Measurements from ENCODE around the gene NCAPD2. TPM values are rescaled to one million over a fixed set of nuclear protein-coding genes. Genes with fewer than 3 reads are reported as not detected.

NCAPD2 gene
- total and polyA plus RNA-seq, 10 donors = 12.0 to 49.2 (median 37.2) TPM

DNA sequence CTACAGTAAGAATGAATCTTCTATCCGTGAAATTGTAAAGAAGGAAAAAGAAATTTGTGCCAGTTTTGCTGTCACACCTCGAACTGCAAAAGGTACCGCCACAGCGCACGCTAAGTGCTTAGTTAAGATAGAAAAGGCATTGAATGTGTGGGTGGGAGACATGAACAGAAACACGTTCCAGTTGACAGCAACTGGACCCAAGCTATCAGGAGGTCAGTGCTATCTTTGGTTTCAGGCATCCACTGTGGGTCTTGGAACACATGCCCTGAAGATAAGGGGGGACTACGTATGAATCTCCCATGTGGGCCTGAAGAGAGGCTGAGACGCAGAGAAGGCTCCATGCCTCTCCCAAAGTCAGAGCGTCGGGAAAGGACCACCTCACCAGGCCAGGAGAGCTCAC is 52.1 kb downstream of the NCAPD2 start:
- intact Hi-C loops (cut with DNase I; ENCODE audit: low total_unique reads) = loop anchor here (10.0 kb wide), 1 partner anchor 211 kb away; no protein-coding TSS in a partner anchor

DNA sequence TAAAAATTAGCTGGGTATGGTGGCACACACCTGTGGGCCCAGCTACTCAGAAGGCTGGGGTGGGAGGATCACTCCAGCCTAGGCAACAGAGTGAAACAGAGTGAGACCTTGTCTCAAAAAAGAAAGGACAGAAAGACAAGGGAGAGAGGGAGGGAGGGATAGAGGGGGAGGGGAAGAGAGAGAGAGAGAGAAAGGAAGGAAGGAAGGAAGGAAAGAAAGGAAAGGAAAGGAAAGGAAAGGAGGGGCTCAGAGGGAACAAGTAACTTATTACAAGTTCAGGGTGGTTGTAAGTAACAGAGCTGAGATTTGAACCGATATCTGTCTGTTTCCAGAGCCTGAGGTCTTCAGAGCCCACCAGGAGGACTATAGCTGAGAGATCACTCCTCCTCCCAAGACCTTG is 53.7 kb downstream of the NCAPD2 start:
- H3K4me1 ChIP-seq = peaks cover 30 to 65% (median 59%) of the 10 kb centered on the region in 6 donors
- no peak for DNase-seq
- peak overlapping the region in 7 of 8 donors; percentile 61 to 92 (median 82) for H3K27ac ChIP-seq
- H3K27me3 ChIP-seq (replicated peaks in 1 of 7) = no peaks in the 10 kb centered on the region
- H3K4me3 ChIP-seq = no peak overlapping the region
- H3K9me3 ChIP-seq = no peaks in the 10 kb centered on the region
- no peak for TF ChIP-seq POLR2A (IDR thresholded peaks at IDR 0.05)
- TF ChIP-seq, protein P1, sequence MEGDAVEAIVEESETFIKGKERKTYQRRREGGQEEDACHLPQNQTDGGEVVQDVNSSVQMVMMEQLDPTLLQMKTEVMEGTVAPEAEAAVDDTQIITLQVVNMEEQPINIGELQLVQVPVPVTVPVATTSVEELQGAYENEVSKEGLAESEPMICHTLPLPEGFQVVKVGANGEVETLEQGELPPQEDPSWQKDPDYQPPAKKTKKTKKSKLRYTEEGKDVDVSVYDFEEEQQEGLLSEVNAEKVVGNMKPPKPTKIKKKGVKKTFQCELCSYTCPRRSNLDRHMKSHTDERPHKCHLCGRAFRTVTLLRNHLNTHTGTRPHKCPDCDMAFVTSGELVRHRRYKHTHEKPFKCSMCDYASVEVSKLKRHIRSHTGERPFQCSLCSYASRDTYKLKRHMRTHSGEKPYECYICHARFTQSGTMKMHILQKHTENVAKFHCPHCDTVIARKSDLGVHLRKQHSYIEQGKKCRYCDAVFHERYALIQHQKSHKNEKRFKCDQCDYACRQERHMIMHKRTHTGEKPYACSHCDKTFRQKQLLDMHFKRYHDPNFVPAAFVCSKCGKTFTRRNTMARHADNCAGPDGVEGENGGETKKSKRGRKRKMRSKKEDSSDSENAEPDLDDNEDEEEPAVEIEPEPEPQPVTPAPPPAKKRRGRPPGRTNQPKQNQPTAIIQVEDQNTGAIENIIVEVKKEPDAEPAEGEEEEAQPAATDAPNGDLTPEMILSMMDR (IDR thresholded peaks at IDR 0.05 in 8 of 11, conservative IDR thresholded peaks at IDR 0.05 in 3 of 11) = no peak
- no peak for TF ChIP-seq POLR2AphosphoS5 (IDR thresholded peaks at IDR 0.05)
- 67 to 89% (median 83%) methylated on average over 1 of the region's 1 CpG for WGBS, 5 donors
- peaks cover 0 to 99% (median 55%) of the 10 kb centered on the region in 6 donors for H3K36me3 ChIP-seq
- intact Hi-C loops (cut with DNase I; ENCODE audit: low total_unique reads) = loop anchor here (10.0 kb wide), 1 partner anchor 213 kb away; no protein-coding TSS in a partner anchor

More for the DNA sequence above, 52.1 kb downstream of the NCAPD2 start:
- Histone ChIP-seq H3K36me3 (peaks cover 0 to 100% (median 55%) of the 10 kb centered on the region in 6 donors), H3K9me3 (no peaks in the 10 kb centered on the region), H3K4me1 (peaks cover 22 to 65% (median 58%) of the 10 kb centered on the region in 6 donors), H3K4me3 (no peak overlapping the region), H3K27ac (no peak overlapping the region), H3K27me3 (replicated peaks in 1 of 7) (no peaks in the 10 kb centered on the region)
- WGBS, 5 donors = 90 to 97% (median 94%) methylated on average over 10 of the region's 10 CpGs
- no peak for TF ChIP-seq POLR2A (IDR thresholded peaks at IDR 0.05)
- TF ChIP-seq POLR2AphosphoS5 (IDR thresholded peaks at IDR 0.05) = no peak
- TF ChIP-seq, protein P1 (IDR thresholded peaks at IDR 0.05 in 8 of 11, conservative IDR thresholded peaks at IDR 0.05 in 3 of 11) = no peak
- DNase-seq = no peak

DNA sequence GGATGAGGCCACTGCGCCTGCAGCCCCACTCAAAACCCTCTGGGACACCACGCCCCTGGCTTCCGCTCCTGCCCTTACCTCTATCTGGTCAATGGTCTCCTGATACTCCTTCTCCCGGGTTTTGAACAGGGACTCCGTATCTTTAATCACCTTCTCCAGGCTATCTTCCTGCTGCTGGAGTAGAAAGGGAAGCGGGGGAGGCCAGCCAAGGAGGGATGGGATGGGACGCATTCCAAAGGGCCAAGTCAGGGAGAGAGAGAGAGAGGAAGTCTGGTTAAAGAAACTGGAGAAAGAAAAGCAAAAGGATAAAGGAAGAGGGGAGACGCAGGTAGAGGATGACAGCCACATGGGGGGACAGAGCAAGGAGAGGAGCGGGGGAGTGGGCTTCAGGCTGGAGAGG is 54.1 kb downstream of the NCAPD2 start:
- no peak for TF ChIP-seq POLR2A (IDR thresholded peaks at IDR 0.05)
- TF ChIP-seq, protein P1 (IDR thresholded peaks at IDR 0.05 in 8 of 11, conservative IDR thresholded peaks at IDR 0.05 in 3 of 11) = no peak
- TF ChIP-seq POLR2AphosphoS5 (IDR thresholded peaks at IDR 0.05) = no peak
- no peaks in the 10 kb centered on the region for H3K27me3 ChIP-seq (replicated peaks in 1 of 7)
- no peak overlapping the region for H3K4me3 ChIP-seq
- H3K27ac ChIP-seq = peak overlapping the region in 7 of 8 donors; percentile 63 to 92 (median 82)
- intact Hi-C loops (cut with DNase I; ENCODE audit: low total_unique reads) = loop anchor here (10.0 kb wide), 1 partner anchor 213 kb away; no protein-coding TSS in a partner anchor
- no peak for DNase-seq
- no peaks in the 10 kb centered on the region for H3K9me3 ChIP-seq
- WGBS, 5 donors = 68 to 80% (median 74%) methylated on average over 9 of the region's 9 CpGs
- peaks cover 0 to 99% (median 55%) of the 10 kb centered on the region in 6 donors for H3K36me3 ChIP-seq
- H3K4me1 ChIP-seq = peaks cover 34 to 65% (median 58%) of the 10 kb centered on the region in 6 donors

DNA sequence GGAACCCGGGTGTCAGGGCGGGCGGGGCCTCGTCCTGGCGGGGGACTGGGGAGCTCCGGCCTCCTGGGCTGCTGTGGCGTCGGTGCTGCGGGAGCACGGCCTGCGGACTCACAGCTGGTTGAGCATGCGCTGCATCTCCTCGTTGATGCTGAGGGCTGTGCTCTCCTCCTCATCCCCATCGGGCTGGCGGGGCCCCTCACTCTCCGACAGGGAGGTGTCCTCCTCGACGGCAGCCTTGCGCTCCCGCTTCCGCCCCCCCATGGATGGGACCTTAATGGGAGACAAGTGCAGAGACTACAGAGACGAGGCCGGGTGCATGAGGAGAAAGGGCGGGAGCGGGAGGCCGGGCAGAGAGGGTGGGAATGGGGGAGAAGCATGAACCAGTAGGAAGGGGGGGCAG is 54.7 kb downstream of the NCAPD2 start:
- H3K4me3 ChIP-seq = no peak overlapping the region
- H3K36me3 ChIP-seq = peaks cover 0 to 98% (median 55%) of the 10 kb centered on the region in 6 donors
- intact Hi-C loops (cut with DNase I; ENCODE audit: low total_unique reads) = loop anchor here (10.0 kb wide), 1 partner anchor 214 kb away; no protein-coding TSS in a partner anchor
- 75 to 85% (median 83%) methylated on average over 22 to 26 of the region's 26 CpGs for WGBS, 5 donors
- peak overlapping the region in 7 of 8 donors; percentile 63 to 92 (median 82) for H3K27ac ChIP-seq
- no peaks in the 10 kb centered on the region for H3K27me3 ChIP-seq (replicated peaks in 1 of 7)
- TF ChIP-seq, protein P1 (IDR thresholded peaks at IDR 0.05 in 8 of 11, conservative IDR thresholded peaks at IDR 0.05 in 3 of 11) = no peak
- TF ChIP-seq POLR2A (IDR thresholded peaks at IDR 0.05) (no peak), POLR2AphosphoS5 (IDR thresholded peaks at IDR 0.05) (no peak)
- DNase-seq = no peak
- no peaks in the 10 kb centered on the region for H3K9me3 ChIP-seq
- H3K4me1 ChIP-seq = peaks cover 40 to 68% (median 62%) of the 10 kb centered on the region in 6 donors

Data from spleen (tissue), 11 donors.